GM12892 (cell line): ENCODE measurements around the gene USP4.

Experiments
- POLR2AphosphoS5 ChIP-seq: IDR thresholded peaks from 2 replicates; pipeline ENCODE4 v1.6.1; 2011; ENCODE audit warnings: low read depth, low read length, control low read depth
- TAF1 ChIP-seq: IDR thresholded peaks from 2 replicates; pipeline ENCODE4 v1.6.1; 2011; ENCODE audit warnings: low read depth, mild to moderate bottlenecking, control low read depth, low read length, borderline replicate concordance

DNA sequence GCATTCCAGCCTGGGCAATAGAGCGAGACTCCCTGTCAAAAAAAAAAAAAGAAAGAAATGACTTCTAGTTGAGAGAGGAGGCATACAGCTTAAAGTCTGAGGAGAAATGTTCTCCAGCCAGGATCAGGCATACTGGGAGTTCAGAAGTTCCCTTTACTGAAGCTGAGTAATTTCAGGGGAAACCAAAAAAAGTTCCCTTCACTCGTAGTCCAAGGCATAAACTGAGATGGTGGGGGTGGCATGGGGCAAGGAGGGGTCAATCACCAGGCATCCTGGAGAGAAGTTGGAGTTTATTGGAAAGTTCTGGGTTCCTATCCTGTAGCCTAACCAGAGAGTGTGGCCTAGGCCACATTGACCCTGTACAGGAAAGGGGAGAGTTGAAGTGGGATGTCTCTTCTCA, 12.4 kb upstream of the USP4 start:
- TF ChIP-seq POLR2AphosphoS5 (no peak), TAF1 (no peak)
